ENCODE results near the gene TUBA4A.
A peak's percentile ranks its signal among the peaks of the same experiment; 100 is the strongest.

The TUBA4A gene

GRCh38 chr2:219278655-219279150 is 25.0 kb upstream of the TUBA4A start (continued):
- TF ChIP-seq ZNF776 (tag by site-specific recombination; IDR thresholded peaks at IDR 0.05; ENCODE audit: borderline replicate concordance) (no peak), ZNF366 (tag by site-specific recombination; conservative IDR thresholded peaks at IDR 0.05) (peak; percentile 86), ZNF335 (tag by site-specific recombination; conservative IDR thresholded peaks at IDR 0.05) (peak; percentile 79), FEZF1 (tag by site-specific recombination; IDR thresholded peaks at IDR 0.05) (peak; percentile 50)

- CTCF ChIA-PET: interaction anchor here (0.6 to 15.0 kb wide), 42 partner anchors 9 to 1007 kb away, joined by 3 to 297 read pairs (median 4); partner anchors contain the start of genes ANKZF1, ATG9A, DNPEP and GLB1L
- peaks cover 0 to 28% of the 10 kb centered on the region in 2 experiments; a peak in 1 of 3 replicates for H3K36me3 ChIP-seq (ENCODE audit: control insufficient read depth in 2 of 2, insufficient read depth in 1 of 2, low read length in 2 of 2)
- peaks cover 6% of the 10 kb centered on the region for H3K4me1 ChIP-seq (ENCODE audit: control insufficient read depth, insufficient read depth, low read length)
- POLR2A ChIA-PET: interaction anchor here (0.6 to 1.8 kb wide), 16 partner anchors 14 to 102 kb away, joined by 3 to 18 read pairs (median 6); partner anchors contain the start of genes ANKZF1, ATG9A, CNPPD1 and GLB1L
- peak overlapping the region; percentile 45; the same call in 1 of the 2 replicates for H3K27ac ChIP-seq (ENCODE audit: extremely low read depth, low read depth, low read length)
- no peak overlapping the region for H3K4me3 ChIP-seq (ENCODE audit: low read depth, low read length)
- H3K9me3 ChIP-seq (ENCODE audit: control insufficient read depth, insufficient read depth, low read depth, low read length): no peaks in the 10 kb centered on the region
- TF ChIP-seq ZNF791 (tag by site-specific recombination; IDR thresholded peaks at IDR 0.05) (no peak), HOXD13 (CRISPR knock-in tag; IDR thresholded peaks at IDR 0.05; ENCODE audit: borderline replicate concordance) (no peak), ZNF561 (tag by site-specific recombination; IDR thresholded peaks at IDR 0.05; ENCODE audit: borderline replicate concordance) (no peak), SP2 (tag by site-specific recombination; IDR thresholded peaks at IDR 0.05) (peak; percentile 25), ZNF501 (tag by site-specific recombination; IDR thresholded peaks at IDR 0.05) (0 out of 2 replicates have a peak, but pooled peaks have one; percentile 19), TRIM28 (IDR thresholded peaks at IDR 0.05; ENCODE audit: borderline replicate concordance, low read length) (peak; percentile 59; the same call in 1 of the 2 replicates), ZNF114 (tag by site-specific recombination; IDR thresholded peaks at IDR 0.05) (no peak), ZNF600 (tag by site-specific recombination; IDR thresholded peaks at IDR 0.05) (peak; percentile 97), ZNF433 (tag by site-specific recombination; IDR thresholded peaks at IDR 0.05; ENCODE audit: low read depth) (no peak), FEZF1 (tag by site-specific recombination; IDR thresholded peaks at IDR 0.05) (no peak), ZEB2 (tag by site-specific recombination; IDR thresholded peaks at IDR 0.05) (peak; percentile 41; the same call in 1 of the 2 replicates), ZNF26 (tag by site-specific recombination; IDR thresholded peaks at IDR 0.05) (no peak), ZNF654 (tag by site-specific recombination; IDR thresholded peaks at IDR 0.05; ENCODE audit: low read depth) (peak; percentile 58), MZF1 (tag by site-specific recombination; IDR thresholded peaks at IDR 0.05; ENCODE audit: borderline replicate concordance) (no peak), ZSCAN23 (tag by site-specific recombination; IDR thresholded peaks at IDR 0.05) (no peak), ZNF2 (tag by site-specific recombination; IDR thresholded peaks at IDR 0.05) (peak; percentile 91), AEBP2 (tag by site-specific recombination; IDR thresholded peaks at IDR 0.05; ENCODE audit: borderline replicate concordance) (no peak), IKZF3 (tag by site-specific recombination; IDR thresholded peaks at IDR 0.05) (peak; percentile 70; the same call in 1 of the 2 replicates), TCF7L2 (IDR thresholded peaks at IDR 0.05; ENCODE audit: borderline replicate concordance, low read depth, low read length) (no peak), ZFHX2 (tag by site-specific recombination; conservative IDR thresholded peaks at IDR 0.05) (peak; percentile 63), PRDM10 (tag by site-specific recombination; IDR thresholded peaks at IDR 0.05) (peak; percentile 40), GFI1B (tag by site-specific recombination; IDR thresholded peaks at IDR 0.05) (no peak), ZBTB17 (tag by site-specific recombination; IDR thresholded peaks at IDR 0.05) (peak; percentile 82)
- TF ChIP-seq, protein P1, sequence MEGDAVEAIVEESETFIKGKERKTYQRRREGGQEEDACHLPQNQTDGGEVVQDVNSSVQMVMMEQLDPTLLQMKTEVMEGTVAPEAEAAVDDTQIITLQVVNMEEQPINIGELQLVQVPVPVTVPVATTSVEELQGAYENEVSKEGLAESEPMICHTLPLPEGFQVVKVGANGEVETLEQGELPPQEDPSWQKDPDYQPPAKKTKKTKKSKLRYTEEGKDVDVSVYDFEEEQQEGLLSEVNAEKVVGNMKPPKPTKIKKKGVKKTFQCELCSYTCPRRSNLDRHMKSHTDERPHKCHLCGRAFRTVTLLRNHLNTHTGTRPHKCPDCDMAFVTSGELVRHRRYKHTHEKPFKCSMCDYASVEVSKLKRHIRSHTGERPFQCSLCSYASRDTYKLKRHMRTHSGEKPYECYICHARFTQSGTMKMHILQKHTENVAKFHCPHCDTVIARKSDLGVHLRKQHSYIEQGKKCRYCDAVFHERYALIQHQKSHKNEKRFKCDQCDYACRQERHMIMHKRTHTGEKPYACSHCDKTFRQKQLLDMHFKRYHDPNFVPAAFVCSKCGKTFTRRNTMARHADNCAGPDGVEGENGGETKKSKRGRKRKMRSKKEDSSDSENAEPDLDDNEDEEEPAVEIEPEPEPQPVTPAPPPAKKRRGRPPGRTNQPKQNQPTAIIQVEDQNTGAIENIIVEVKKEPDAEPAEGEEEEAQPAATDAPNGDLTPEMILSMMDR (tag by site-specific recombination; IDR thresholded peaks at IDR 0.05): peak; percentile 94
Measured at GRCh38 chr2:219277703-219278654, 24.3 kb upstream of the TUBA4A start.
